GM19397 (cell line): ENCODE measurements around the gene CPB2.

ENCODE experiments used
- ATAC-seq: cut with Tn5 transposase; IDR thresholded peaks from one replicate; pipeline ENCODE4 v1.9.1; 2021; ENCODE audit warnings: mild to moderate bottlenecking, moderate library complexity; ENCODE audit not compliant: unreplicated experiment

CPB2 gene

DNA sequence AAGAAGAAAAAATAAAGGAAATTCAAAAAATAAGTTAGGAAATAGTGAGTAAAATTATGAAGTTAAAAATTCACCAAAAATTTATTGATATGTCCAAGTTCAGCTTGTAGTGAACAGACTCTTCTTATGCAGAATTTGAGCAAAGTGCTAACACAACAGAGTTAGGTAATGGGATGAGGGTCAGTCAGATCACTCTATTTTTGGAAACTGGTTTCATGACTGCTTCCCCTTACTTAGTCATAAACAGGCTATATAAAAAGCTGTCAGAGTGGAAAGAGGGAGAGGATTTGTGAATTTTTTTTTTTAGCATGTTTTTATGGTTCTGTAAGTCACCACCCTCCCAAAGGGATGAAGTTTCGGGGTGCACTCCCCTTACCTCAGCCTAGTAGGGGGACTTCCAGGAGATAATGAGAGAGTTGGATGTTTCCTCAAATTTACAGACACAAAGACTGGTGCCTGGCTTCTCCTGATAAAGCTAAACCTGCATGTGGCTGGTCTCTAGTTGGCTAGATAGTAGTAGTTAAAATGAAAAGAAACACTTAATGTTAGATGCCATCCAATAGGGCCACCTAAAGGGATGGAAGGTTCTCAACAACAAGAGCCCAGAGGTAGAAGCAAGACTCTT lies 4.5 kb downstream of the CPB2 start:
- no peak for ATAC-seq

DNA sequence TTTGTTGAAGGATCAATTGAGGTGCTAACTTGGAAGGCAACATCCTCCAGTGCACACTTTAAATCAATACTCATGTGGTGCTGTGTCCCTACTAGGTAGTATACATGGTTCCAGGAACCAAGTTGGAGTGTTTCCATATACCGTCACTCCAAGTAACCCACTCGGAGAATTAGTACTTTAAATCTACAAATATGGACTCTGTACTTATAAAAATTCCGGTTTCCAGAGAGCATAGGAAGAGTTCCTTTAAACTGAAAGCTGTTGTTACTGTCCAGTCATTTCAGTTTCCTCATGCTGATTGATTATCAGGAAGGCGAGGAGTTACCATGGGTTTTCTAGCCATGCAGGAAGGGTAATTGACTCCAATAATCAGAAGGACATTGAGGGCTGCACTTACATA lies 7.2 kb downstream of the CPB2 start:
- ATAC-seq = no peak

DNA sequence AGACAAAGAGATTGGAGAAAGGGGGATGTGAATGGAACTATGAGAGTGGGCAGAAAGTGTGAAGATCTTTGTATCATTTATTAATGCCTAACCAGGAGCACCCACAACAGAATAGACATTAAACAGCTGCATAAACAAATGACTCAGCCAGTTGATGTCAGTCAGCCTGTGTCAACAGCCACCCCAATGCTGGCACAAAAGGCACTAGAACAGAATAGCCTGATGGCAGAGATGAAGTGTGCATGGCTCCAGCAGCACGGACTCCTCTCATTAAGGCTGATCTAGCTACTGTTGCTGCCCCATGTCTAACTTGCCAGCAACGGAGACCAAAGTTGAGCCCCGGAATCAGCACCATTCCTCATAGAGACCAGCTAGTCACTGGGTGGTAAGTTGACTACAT lies 7.8 kb downstream of the CPB2 start:
- ATAC-seq = no peak

DNA sequence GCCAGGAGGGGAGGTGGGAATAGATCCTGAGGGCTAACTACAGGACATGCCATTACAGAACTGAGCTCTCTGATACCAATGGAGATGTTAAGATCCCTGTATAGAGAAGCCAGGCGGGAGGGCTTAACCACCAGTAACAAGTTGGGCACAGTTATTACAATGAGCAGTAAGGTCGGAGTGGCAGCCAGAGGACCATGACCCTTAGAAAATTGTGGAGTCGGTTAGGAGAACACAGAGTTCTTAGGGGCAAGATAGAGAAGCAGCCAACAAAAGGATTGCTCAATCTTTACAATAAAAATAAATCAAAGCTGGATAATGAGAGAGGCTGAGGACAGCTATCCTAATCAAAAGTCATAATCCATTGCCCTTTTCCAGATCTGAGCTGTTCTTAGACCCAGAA lies 10.4 kb downstream of the CPB2 start:
- no peak for ATAC-seq

DNA sequence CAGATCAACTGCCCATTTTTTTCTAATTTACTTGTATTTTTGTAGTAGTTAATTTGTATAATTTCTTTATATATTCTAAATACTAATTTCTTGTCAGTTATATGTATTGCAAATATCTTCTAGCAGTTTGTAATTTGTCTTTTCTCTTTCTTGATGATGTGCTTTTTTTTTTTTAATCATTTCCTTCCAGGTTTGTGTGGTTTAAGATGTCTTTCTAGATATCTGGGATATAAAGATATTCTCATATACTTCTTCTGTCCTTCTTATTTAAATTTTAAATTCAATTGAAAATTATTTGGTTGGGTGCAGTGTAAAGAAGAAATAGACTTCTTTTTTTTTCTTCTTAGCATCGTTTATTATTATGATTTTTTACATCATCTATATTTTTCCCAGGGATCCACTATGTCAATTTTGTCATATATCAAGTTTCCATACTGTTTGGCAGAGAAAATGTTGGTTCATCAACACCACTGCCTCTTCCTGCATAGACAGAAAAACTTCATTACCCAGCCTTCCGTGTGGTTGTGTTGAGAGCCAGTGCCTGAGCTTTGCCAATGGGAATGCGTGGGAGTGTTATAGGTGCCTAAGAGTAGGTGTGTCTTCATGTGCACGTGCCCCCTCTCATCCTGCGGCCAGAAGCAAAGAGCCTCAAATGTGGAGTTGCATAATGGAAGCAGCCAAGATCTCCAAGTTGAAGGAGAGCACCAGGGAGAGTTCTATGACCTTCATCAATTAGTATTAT lies 15.8 kb downstream of the CPB2 start:
- no peak for ATAC-seq

DNA sequence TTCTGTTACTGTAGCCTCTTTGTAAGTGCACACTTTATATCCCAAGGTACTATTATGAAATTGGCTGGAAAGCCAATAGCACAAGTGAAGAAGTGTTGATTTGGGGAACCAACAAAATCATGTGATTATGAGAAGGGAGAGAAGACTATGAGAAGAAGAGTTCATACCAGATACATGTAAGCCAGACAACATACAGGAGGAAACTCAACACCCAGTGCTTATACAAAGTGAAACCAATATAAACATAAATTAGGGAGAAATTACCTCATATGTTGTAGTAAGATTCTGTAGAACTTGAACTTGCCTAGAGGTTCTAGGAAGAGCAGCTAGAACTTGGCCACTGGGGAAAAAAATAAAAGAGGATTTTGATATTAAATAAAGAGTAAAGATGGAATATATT lies 17.4 kb downstream of the CPB2 start:
- ATAC-seq = no peak

DNA sequence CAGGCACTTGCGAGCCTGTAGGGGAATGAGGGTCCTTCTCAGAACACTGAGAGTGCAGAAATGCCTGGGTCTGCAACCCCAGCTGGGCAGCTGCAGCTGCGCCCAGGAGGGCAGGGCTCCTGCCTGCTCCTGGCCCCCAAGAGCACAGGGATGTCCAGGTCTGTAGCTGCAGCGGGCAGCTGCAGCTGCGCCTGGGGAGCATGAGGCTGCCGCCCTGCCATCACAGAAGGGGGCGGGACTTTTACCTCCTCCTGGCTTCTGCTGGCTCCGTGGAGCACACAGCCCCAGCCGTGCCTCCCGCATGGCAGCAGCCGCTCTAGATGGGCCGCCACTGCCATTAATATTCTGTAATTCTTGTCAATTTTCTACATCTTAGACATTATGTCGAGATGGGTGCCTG lies 17.8 kb downstream of the CPB2 start:
- no peak for ATAC-seq

DNA sequence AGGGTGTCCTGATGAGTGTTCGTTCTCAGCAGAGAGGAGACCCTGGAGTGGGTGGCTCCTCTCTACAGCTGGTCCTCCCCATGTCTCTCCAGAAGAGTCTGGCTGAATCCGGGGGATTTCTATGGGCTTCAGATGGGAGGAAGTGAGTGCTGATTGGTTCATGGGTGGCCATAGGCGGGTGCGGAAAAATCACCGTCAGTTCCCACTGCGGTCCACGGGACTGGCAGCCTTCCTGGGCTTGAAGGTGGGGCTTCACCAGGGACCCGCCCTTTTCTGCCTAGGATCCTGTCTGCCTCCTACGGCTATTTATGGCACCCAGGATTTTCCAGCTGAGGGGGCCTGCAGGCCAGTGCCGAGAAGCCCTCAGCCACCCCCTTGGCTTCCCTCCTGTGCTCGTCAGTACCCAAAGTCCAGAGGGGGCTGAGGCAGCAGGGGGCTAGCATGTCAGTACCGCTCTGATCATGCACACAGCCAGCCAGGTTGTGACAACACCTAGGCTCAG lies 18.4 kb downstream of the CPB2 start:
- no peak for ATAC-seq

DNA sequence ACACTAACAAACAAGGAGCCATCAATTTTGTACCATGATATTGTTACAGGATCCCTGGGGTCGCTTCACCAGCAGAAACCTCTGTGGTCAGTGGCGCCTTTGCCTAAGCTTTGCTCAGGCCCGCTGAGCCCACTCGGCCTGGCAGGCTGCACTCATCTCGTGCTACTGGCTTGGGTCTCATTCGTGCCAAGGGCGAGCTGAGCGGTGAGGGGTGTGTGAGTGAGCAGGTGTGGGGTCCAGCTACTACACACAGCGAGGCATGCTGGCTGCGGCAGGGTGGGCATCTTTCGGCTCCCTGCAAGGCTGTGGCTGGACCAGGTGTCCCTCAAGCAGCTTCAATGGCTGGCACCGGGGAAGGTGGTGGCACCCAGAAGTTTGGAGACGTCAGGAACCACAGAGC lies 19.1 kb downstream of the CPB2 start:
- ATAC-seq = no peak

DNA sequence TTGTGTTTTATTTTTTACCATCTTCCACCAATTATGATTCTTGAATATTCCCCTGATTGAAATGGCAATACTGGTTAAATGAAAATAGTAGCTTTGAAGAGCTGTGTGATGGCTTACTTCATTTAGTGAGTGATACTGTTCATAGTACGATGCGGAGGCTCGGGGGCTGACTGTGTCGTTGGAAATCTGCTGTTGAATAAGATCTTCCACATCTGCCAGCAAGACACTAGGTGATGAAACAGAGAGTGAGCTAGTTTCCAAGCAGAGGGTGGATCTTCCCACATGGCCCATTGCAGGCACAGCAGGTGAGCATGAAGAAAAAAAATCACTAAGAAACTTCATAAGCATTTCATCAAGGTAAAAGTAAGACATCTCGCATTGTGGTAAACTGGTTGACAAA lies 22.5 kb downstream of the CPB2 start:
- no peak for ATAC-seq

DNA sequence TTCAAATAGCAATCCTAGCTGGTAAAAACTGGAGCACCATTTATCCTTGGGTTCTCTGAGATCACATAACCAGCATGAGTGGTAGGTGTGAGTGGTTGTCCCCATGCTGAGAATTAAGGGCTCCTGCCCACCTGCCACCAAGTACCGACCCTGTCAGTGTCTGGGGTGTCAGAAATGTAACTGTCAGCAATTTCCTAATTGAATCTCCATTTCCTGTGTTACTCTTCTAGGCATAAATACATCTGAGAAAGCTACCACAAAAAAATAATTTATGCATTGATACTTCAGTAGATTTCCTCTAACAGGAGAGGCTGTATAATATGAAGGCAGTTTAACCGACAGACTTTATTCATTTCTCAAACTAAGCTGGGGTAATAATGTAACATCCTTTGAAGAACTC lies 25.1 kb downstream of the CPB2 start:
- ATAC-seq = no peak

DNA sequence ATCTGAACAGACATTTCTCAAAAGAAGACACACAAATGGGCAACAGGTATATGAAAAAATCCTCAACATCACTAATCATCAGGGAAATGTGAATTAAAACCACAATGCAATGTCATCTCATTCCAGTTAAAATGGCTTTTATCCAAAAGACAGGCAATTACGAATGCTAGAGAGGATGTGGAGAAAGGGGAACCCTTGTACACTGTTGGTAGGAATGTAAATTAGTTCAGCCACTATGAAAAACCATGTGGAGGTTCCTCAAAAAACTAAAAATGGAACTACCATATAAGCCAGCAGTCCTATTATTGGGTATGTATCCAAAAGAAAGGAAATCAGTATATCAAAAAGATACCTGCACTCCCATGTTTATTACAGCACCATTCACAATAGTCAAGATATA lies 27.6 kb downstream of the CPB2 start:
- no peak for ATAC-seq

DNA sequence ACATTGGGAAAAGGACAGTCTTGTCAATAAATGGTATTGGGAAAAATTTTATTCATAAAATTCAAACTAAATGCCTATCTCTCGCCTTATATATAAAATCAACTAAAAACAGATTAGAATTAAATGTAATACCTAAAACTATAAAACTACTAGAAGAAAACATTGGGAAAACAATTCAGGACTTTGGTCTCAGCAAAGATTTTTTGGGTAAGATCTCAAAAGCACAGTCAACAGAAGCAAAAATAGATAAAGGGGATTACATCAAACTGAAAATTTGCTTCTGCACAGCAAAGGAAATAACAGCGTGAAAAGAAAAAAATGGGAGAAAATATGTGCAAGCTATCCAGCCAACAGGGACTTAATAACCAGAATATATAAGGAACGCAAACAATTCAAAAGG lies 28.0 kb downstream of the CPB2 start:
- ATAC-seq = no peak

DNA sequence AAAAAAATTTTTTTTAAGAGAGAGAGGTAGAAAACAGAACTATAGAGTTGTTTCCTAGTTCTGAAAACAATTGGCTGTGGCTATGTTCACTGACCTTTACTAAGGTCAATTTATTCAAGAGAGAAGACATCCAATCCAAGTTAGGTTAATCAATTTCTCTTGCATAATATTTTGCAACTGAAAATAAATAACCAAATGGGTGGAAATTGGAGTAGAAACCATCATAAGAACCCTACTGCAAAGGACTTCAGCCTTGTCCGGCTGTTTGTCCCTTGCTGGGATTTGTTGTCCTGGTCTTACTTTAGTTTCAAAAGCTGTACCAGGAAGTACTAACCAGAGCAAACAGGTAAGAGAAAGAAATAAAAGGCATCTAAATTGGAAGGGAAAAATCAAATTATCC lies 29.0 kb downstream of the CPB2 start:
- ATAC-seq = no peak

DNA sequence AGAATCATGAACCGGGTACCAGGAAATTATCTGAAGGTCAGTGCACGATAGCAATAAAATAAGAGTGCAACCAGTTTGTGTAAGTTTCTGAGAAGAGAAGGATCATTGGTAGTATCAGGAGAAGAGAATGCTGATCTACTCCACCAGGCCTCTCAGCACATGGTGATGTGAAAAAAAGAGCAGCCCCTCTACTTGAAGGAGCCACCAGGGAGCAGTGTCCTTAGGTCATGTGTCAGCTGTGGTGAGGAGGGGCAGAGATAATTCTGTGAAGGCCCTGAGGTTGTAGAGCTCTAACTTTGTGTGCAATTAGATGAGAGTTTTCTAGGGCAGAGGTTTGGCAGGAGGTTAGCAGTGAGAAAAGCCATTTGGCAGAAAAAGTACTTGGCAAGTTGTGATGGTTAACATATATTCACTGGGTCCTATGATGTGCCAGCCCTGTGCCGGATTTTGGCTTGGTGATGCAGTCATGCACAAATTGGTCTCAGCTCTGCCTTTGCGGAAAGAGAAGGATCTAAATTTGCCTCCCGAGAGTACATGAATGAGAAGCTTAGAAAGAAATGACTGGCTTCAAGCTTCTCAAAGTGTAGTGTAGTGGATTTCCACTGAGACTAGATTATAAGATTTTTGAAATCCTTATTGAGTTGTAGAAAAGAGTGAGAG lies 33.1 kb downstream of the CPB2 start:
- no peak for ATAC-seq

DNA sequence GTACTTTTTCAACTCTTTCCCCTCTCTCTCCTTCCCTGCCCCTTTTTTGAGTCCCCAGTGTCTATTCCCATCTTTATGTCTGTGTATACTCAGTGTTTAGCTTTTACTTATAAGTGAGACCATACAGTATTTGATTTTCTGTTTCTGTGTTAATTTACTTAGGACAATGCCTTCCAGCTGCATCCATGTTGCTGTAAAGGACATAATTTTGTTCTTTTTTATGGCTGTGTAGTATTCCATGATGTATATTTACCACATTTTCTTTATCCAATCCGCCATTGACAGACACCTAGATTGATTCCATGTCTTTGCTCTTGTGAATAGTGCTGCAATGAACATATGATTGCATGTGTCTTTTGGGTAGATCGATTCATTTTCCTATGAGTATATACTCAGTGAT lies 41.5 kb downstream of the CPB2 start:
- no peak for ATAC-seq

DNA sequence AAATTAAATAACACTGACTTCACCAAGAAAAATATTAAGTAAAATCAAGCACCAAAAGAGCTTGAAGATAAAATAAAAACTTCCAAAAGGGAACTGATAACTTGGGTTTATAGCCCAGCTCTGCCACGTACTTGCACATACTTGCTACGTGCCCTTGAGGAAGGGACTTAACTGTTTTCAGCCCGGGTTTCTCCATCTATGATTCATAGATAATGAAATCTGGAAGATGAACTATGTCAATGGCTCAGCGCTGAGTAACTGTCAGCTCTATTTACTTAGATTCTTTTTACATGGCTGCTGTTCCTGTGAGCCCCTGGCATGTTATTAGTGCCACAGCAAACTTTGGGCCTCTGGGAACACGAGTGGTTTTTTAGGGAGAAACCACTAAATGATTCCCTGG lies 42.6 kb downstream of the CPB2 start:
- ATAC-seq = no peak

DNA sequence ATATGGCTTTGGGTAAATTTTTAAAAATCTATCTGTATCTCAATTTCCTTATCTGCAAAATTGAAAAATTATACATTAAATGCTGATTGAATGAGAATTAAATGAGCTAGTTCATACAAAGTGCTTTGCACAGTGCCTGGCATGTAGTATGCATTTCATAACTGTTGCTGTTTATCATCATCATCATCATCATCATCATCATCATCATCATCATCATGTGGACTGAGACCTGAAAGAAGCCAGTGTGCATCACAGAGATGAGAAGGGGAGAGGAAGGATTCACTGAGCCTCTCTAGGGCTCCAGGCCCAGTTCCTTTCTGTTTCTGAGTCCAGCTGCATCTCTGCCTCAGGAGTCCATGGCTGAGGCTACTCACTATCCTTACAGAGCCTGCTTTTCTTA lies 45.4 kb downstream of the CPB2 start:
- ATAC-seq = no peak

DNA sequence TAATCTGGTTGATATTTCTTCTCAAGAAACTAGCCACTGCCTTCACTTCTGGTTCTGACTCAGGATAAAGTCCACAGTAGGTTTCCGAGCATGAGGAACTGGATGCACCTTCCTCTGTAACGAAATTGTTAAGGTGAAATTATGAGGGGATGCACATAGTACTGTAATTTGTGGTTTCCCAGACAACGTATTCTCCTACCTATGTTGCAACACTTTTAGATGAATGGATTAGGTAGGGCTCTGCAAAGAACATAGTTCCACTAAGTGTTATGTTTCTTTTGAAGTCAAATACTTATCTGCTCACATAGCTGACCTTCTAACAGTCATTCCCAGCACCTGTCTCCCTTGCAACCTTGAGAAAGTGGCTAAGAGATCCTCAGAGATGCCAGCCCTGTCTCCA lies 46.6 kb downstream of the CPB2 start:
- no peak for ATAC-seq

DNA sequence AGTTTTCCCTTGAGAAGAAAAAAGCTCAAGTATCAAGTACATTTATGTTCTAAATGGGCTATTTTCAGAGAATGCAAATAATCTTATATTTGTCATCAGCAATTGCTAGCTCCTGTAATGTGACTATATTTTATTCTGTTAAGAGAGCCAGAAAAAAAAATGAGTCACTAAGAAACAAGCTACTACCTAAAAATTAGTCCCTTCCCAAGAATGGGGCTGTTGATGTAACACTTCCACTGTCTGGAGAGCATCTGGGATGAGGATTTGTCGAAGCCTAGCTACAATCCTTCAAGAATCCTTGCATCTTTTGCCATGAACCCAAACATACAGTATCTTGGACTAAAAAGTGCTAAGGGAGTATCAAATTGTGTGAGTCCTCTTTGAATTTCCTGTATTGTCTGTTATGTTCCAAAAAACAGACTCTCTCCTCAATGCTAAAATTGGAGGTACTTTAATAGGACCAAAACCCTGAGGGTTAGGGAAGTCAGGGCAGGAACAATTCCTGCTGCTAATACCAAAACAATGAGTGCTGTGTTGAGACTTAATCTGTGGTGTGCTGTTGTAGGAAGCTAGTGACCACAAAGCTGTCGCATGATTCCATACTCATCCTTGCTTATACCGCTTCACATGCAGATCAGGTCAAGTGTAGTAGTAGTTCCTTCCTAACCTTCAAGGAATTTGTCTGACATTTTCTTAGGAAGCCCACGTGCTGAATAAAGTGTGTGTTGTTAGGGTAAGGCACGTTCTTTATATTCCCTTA lies 47.4 kb downstream of the CPB2 start:
- ATAC-seq = no peak

DNA sequence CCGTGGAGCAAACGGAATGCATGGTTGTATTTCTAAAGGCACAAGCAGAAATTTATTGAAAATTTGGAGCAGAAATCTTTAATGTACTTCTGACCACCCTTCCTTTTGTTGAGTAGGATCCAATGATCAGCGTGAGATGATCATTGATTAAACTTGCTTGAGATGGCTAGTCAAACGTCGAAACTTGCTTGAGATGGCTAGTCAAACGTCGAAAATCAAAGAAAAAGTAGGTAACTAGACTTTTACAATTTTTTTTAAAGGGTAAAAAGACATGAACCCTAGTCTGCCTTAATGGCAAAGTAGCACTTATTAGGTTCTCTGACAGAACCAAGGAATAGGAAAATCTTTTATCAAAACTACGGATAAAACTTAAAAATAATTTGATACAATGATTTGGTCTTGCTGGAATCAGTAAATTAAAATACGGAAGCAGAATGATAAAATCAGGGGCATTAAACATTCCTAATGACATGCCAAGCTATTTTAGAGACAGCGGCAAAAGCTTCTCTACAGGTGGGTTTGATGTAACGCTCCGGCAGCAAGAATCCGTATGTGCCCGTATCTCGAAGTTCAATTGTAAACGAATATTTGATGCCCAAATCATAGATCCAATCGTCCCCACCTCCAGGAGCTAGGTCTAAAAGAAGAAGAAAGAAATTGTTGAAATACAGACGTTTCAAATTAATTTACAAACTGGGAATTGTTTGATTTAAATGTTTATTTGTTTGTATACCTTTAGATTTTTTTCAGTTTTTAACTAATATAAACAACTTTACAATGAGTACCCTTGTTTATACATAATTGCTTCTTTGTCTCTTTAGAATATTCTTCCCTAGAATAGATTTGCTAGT lies 51.4 kb downstream of the CPB2 start:
- no peak for ATAC-seq
